ENCODE measurements around the gene RBM7.

RBM7 gene

GRCh38 chr11:114449845-114450244 is 49.4 kb downstream of the RBM7 start:
- DNase-seq = no peak

- no peak for DNase-seq
Measured at GRCh38 chr11:114452399-114452798, 51.9 kb downstream of the RBM7 start.
